H9 (cell line): ENCODE data around the gene RNF157. TPM values are rescaled to one million over a fixed set of nuclear protein-coding genes. Genes with fewer than 3 reads are reported as not detected.

Source experiments
- DNase-seq: peaks from one replicate; pipeline ENCODE4 v3.0.0-alpha.2; 2017
- H2AFZ ChIP-seq: one replicate; pipeline ENCODE4 v1.6.1; 2013; ENCODE audit warnings: mild to moderate bottlenecking, low read length, control low read depth, moderate library complexity
- H2AK5ac ChIP-seq: 2 replicates; pipeline ENCODE4 v1.6.1; 2013; ENCODE audit warnings: low read length, control low read depth, mixed read lengths; ENCODE audit not compliant: insufficient read length
- H2BK120ac ChIP-seq: one replicate; pipeline ENCODE4 v1.6.1; 2013; ENCODE audit warnings: low read depth, mild to moderate bottlenecking, low read length, control low read depth, inconsistent platforms; ENCODE audit not compliant: poor library complexity, severe bottlenecking
- H2BK12ac ChIP-seq: 2 replicates; pipeline ENCODE4 v1.6.1; 2013; ENCODE audit warnings: low read length, control low read depth, mixed read lengths, low read depth; ENCODE audit not compliant: insufficient read length
- H2BK15ac ChIP-seq: 2 replicates; pipeline ENCODE4 v1.6.1; 2013; ENCODE audit warnings: low read depth, low read length, control low read depth
- H2BK20ac ChIP-seq: one replicate; pipeline ENCODE4 v1.6.1; 2013; ENCODE audit warnings: low read depth, mild to moderate bottlenecking, low read length, control low read depth, inconsistent platforms; ENCODE audit not compliant: poor library complexity, severe bottlenecking
- H2BK5ac ChIP-seq: 2 replicates; pipeline ENCODE4 v1.6.1; 2013; ENCODE audit warnings: low read length, control low read depth, mixed read lengths; ENCODE audit not compliant: insufficient read length
- H3K14ac ChIP-seq: 2 replicates; pipeline ENCODE4 v1.6.1; 2013; ENCODE audit warnings: low read length, control low read depth; ENCODE audit not compliant: insufficient read depth
- H3K18ac ChIP-seq: 2 replicates; pipeline ENCODE4 v1.6.1; 2013; ENCODE audit warnings: low read depth, mild to moderate bottlenecking, mixed read lengths, low read length, control low read depth; ENCODE audit not compliant: insufficient read length
- H3K23ac ChIP-seq: 2 replicates; pipeline ENCODE4 v1.6.1; 2013; ENCODE audit warnings: low read length, control low read depth, mixed read lengths, low read depth; ENCODE audit not compliant: insufficient read length
- H3K23me2 ChIP-seq: 2 replicates; pipeline ENCODE4 v1.6.1; 2013; ENCODE audit warnings: low read depth, mild to moderate bottlenecking, mixed read lengths, low read length, control low read depth; ENCODE audit not compliant: insufficient read length, poor library complexity, severe bottlenecking
- H3K27ac ChIP-seq: 2 replicates; pipeline ENCODE4 v1.5.1; 2013; ENCODE audit warnings: low read length, control low read depth, mixed read lengths, low read depth; ENCODE audit not compliant: insufficient read length
- H3K27me3 ChIP-seq: 2 replicates; pipeline ENCODE4 v1.6.1; 2013; ENCODE audit warnings: low read length, control low read depth, inconsistent platforms; ENCODE audit not compliant: insufficient read depth
- H3K4ac ChIP-seq: 2 replicates; pipeline ENCODE4 v1.6.1; 2013; ENCODE audit warnings: low read depth, mild to moderate bottlenecking, control low read depth, inconsistent platforms, low read length, moderate library complexity
- H3K4me1 ChIP-seq: 2 replicates; pipeline ENCODE4 v1.6.1; 2013; ENCODE audit warnings: low read length, control low read depth, inconsistent platforms; ENCODE audit not compliant: insufficient read depth
- H3K4me2 ChIP-seq: 2 replicates; pipeline ENCODE4 v1.6.1; 2013; ENCODE audit warnings: low read length, control low read depth, mixed read lengths; ENCODE audit not compliant: insufficient read length, insufficient read depth
- H3K56ac ChIP-seq: 2 replicates; pipeline ENCODE4 v1.6.1; 2013; ENCODE audit warnings: low read depth, mild to moderate bottlenecking, mixed read lengths, low read length, control low read depth; ENCODE audit not compliant: insufficient read length
- H3K79me1 ChIP-seq: 2 replicates; pipeline ENCODE4 v1.6.1; 2013; ENCODE audit warnings: low read depth, mild to moderate bottlenecking, moderate library complexity, low read length, control low read depth, inconsistent platforms; ENCODE audit not compliant: insufficient read depth, poor library complexity, severe bottlenecking
- H3K79me2 ChIP-seq: 2 replicates; pipeline ENCODE4 v1.6.1; 2013; ENCODE audit warnings: low read length, control low read depth, inconsistent platforms; ENCODE audit not compliant: insufficient read depth
- H3K9ac ChIP-seq: 2 replicates; pipeline ENCODE4 v1.6.1; 2013; ENCODE audit warnings: low read length, control low read depth, mixed read lengths; ENCODE audit not compliant: insufficient read length; ENCODE audit errors: extremely low read depth
- H3K9me3 ChIP-seq: one replicate; pipeline ENCODE4 v1.6.1; 2013; ENCODE audit warnings: low read depth, low read length, inconsistent platforms; ENCODE audit not compliant: control insufficient read depth
- H3T11ph ChIP-seq: one replicate; pipeline ENCODE4 v1.6.1; 2013; ENCODE audit warnings: mild to moderate bottlenecking, low read length, control low read depth, inconsistent platforms
- H4K20me1 ChIP-seq: one replicate; pipeline ENCODE4 v1.6.1; 2013; ENCODE audit not compliant: control insufficient read depth, insufficient read length, insufficient read depth
- H4K5ac ChIP-seq: 2 replicates; pipeline ENCODE4 v1.6.1; 2013; ENCODE audit warnings: low read depth, mild to moderate bottlenecking, mixed read lengths, low read length, control low read depth; ENCODE audit not compliant: insufficient read length
- H4K8ac ChIP-seq: replicated peaks from 2 replicates; pipeline ENCODE4 v1.6.1; 2013; ENCODE audit warnings: low read length, control low read depth, mixed read lengths, low read depth; ENCODE audit not compliant: insufficient read length
- H4K91ac ChIP-seq: 2 replicates; pipeline ENCODE4 v1.6.1; 2013; ENCODE audit warnings: low read depth, mild to moderate bottlenecking, moderate library complexity, mixed read lengths, low read length, control low read depth; ENCODE audit not compliant: insufficient read length
- H3K27ac Mint-ChIP-seq, 3 experiments: 2 replicates in 2 of 3; 3 replicates in 1 of 3; pipeline ENCODE4 v1.8.0; 2020 to 2021; ENCODE audit warnings: mixed read lengths in 3 of 3, mild to moderate bottlenecking in 1 of 3, moderate library complexity in 1 of 3
- H3K27me3 Mint-ChIP-seq: 2 replicates; pipeline ENCODE4 v1.8.0; 2021; ENCODE audit warnings: low read depth, mild to moderate bottlenecking, moderate library complexity, mixed read lengths
- H3K36me3 Mint-ChIP-seq, 3 experiments: 2 replicates in 2 of 3; 3 replicates in 1 of 3; pipeline ENCODE4 v1.8.0; 2020 to 2021; ENCODE audit warnings: low read depth in 3 of 3, mixed read lengths in 3 of 3; ENCODE audit not compliant: insufficient read depth in 1 of 3
- H3K4me1 Mint-ChIP-seq, 2 experiments: 2 replicates each; pipeline ENCODE4 v1.8.0; 2020; ENCODE audit warnings: mixed read lengths in 2 of 2
- H3K4me3 Mint-ChIP-seq, 2 experiments: 2 replicates in 1 of 2; 3 replicates in 1 of 2; pipeline ENCODE4 v1.8.0; 2020 to 2021; ENCODE audit warnings: mild to moderate bottlenecking in 2 of 2, mixed read lengths in 2 of 2, moderate library complexity in 1 of 2
- H3K9me3 Mint-ChIP-seq, 2 experiments: 2 replicates in 1 of 2; 3 replicates in 1 of 2; pipeline ENCODE4 v1.8.0; 2020; ENCODE audit warnings: mild to moderate bottlenecking in 2 of 2, mixed read lengths in 2 of 2, moderate library complexity in 1 of 2
- WGBS: extraction: QIAGEN DNeasy Blood & Tissue Kit; methylation state at CpG from one replicate; pipeline ENCODE4 v1.1.7; 2013; ENCODE audit warnings: missing lambda C conversion rate, low lambda C conversion rate, mixed read lengths; ENCODE audit not compliant: insufficient read length; ENCODE audit errors: extremely low coverage; 5-methylcytosine and 5-hydroxymethylcytosine counted together
- total RNA-seq: library from RNA; stranded (reverse); gene quantifications from 2 replicates; pipeline ENCODE4 v1.2.1, GENCODE V29; 2021
- TF ChIP-seq, protein P1 (sequence below): fragments of 200-600 bp; sonication (generic); conservative IDR thresholded peaks from 3 replicates; pipeline ENCODE4 v1.8.0; 2021; ENCODE audit warnings: antibody characterized with exemption, mild to moderate bottlenecking

Gene RNF157
- total RNA-seq, 1 experiment from 2014 or later, result 9.9 TPM

GRCh38 chr17:76121932-76122430, 118.3 kb downstream of the RNF157 start:
- peaks cover 0 to 2% of the 10 kb centered on the region in 2 experiments; a peak in 1 of 5 replicates for H3K9me3 Mint-ChIP-seq
- Histone ChIP-seq H4K20me1 (no peaks in the 10 kb centered on the region), H2BK120ac (no peak overlapping the region), H2BK5ac (no peak overlapping the region), H4K8ac (no peak overlapping the region), H3K27me3 (no peaks in the 10 kb centered on the region), H3K56ac (no peak overlapping the region), H3K79me2 (no peaks in the 10 kb centered on the region), H3K14ac (no peak overlapping the region; the same call in 1 of the 2 replicates), H3K4ac (no peak overlapping the region), H2BK20ac (no peak overlapping the region), H3K27ac (no peak overlapping the region), H2BK15ac (no peak overlapping the region), H3K23me2 (no peaks in the 10 kb centered on the region), H3K23ac (no peak overlapping the region), H3K4me2 (no peak overlapping the region), H3K79me1 (no peaks in the 10 kb centered on the region), H2BK12ac (no peak overlapping the region), H3K4me1 (no peaks in the 10 kb centered on the region; the same call in 1 of the 2 replicates), H3T11ph (no peak overlapping the region), H3K9me3 (no peaks in the 10 kb centered on the region), H3K18ac (no peak overlapping the region), H4K91ac (no peak overlapping the region), H3K9ac (no peak overlapping the region), H2AFZ (no peak overlapping the region), H2AK5ac (no peak overlapping the region), H4K5ac (no peak overlapping the region)
- TF ChIP-seq, protein P1, sequence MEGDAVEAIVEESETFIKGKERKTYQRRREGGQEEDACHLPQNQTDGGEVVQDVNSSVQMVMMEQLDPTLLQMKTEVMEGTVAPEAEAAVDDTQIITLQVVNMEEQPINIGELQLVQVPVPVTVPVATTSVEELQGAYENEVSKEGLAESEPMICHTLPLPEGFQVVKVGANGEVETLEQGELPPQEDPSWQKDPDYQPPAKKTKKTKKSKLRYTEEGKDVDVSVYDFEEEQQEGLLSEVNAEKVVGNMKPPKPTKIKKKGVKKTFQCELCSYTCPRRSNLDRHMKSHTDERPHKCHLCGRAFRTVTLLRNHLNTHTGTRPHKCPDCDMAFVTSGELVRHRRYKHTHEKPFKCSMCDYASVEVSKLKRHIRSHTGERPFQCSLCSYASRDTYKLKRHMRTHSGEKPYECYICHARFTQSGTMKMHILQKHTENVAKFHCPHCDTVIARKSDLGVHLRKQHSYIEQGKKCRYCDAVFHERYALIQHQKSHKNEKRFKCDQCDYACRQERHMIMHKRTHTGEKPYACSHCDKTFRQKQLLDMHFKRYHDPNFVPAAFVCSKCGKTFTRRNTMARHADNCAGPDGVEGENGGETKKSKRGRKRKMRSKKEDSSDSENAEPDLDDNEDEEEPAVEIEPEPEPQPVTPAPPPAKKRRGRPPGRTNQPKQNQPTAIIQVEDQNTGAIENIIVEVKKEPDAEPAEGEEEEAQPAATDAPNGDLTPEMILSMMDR, result no peak
- DNase-seq, result no peak
- WGBS, result no CpG with 5 or more reads among the region's 42 CpGs
- H3K4me1 Mint-ChIP-seq, result peaks cover 37 to 38% of the 10 kb centered on the region in 2 experiments
- H3K27me3 Mint-ChIP-seq, result peaks cover 10% of the 10 kb centered on the region
- no peak overlapping the region for H3K4me3 Mint-ChIP-seq
- H3K36me3 Mint-ChIP-seq, result no peaks in the 10 kb centered on the region
- peak overlapping the region in 2 of 3 experiments; percentile 72 to 92; a peak in 4 of 7 replicates for H3K27ac Mint-ChIP-seq
